ENCODE measurements around the gene SIDT2. TPM values are rescaled to one million over a fixed set of nuclear protein-coding genes. Genes with fewer than 3 reads are reported as not detected.
"Not testable (repeated sequence)": the region's sequence is repeated elsewhere in the genome, so short reads cannot be mapped to it uniquely, and the experiment has no call there.

The SIDT2 gene
- total RNA-seq, 3 donors from 2014 or later (not counting 1 experiment from before 2014, with no cell fraction given) = 80.0 to 111 (median 82.0) TPM

- 98% methylated on average over 9 of the region's 11 CpGs for WGBS (ENCODE audit: insufficient coverage)
- peak overlapping the region; percentile 57 to 67 for H3K27ac Mint-ChIP-seq
Measured at GRCh38 chr11:117205211-117205818, 26.8 kb downstream of the SIDT2 start.

GRCh38 chr11:117206111-117206510 lies 27.6 kb downstream of the SIDT2 start:
- H3K27ac Mint-ChIP-seq; H3K4me3 Mint-ChIP-seq; H3K9me3 ChIP-seq (ENCODE audit: control insufficient read depth, insufficient read depth, low read length); intact Hi-C loops (cut with micrococcal nuclease); DNase-seq; H3K4me1 ChIP-seq (ENCODE audit: control insufficient read depth, insufficient read depth, low read length); ATAC-seq; H3K27me3 Mint-ChIP-seq (ENCODE audit: low read depth in 2 of 2); H3K36me3 Mint-ChIP-seq; H3K27me3 ChIP-seq (ENCODE audit: control insufficient read depth, insufficient read depth, low read length); H3K27ac ChIP-seq (ENCODE audit: low read length); H3K4me3 ChIP-seq (ENCODE audit: low read length); H3K9me3 Mint-ChIP-seq; H3K4me1 Mint-ChIP-seq: not testable (repeated sequence)
- 98% methylated on average over 7 of the region's 8 CpGs for WGBS (ENCODE audit: insufficient coverage)
- peaks cover 28% of the 10 kb centered on the region for H3K36me3 ChIP-seq (ENCODE audit: control insufficient read depth, insufficient read depth, low read length)

More at GRCh38 chr11:117205211-117205818, 26.8 kb downstream of the SIDT2 start:
- no peak for TF ChIP-seq CTCF (IDR thresholded peaks at IDR 0.05)
- DNase-seq = no peak
- no peaks in the 10 kb centered on the region for H3K27me3 ChIP-seq (ENCODE audit: control insufficient read depth, insufficient read depth, low read length)
- H3K4me3 Mint-ChIP-seq = no peak overlapping the region
- intact Hi-C loops (cut with micrococcal nuclease) = no loop called here
- peaks cover 25% of the 10 kb centered on the region for H3K36me3 ChIP-seq (ENCODE audit: control insufficient read depth, insufficient read depth, low read length)
- H3K4me3 ChIP-seq (ENCODE audit: low read length) = no peak overlapping the region
- no peak for ATAC-seq
- no peak overlapping the region for H3K27ac ChIP-seq (ENCODE audit: low read length)
- H3K9me3 ChIP-seq (ENCODE audit: control insufficient read depth, insufficient read depth, low read length) = no peaks in the 10 kb centered on the region
- no peaks in the 10 kb centered on the region for H3K27me3 Mint-ChIP-seq (ENCODE audit: low read depth in 2 of 2)
- peaks cover 0 to 10% of the 10 kb centered on the region in 2 donors for H3K4me1 Mint-ChIP-seq
- no peaks in the 10 kb centered on the region for H3K9me3 Mint-ChIP-seq
- peaks cover 8% of the 10 kb centered on the region for H3K36me3 Mint-ChIP-seq
- peaks cover 6% of the 10 kb centered on the region for H3K4me1 ChIP-seq (ENCODE audit: control insufficient read depth, insufficient read depth, low read length)

GRCh38 chr11:117206859-117207258 lies 28.3 kb downstream of the SIDT2 start:
- H3K36me3 Mint-ChIP-seq = peaks cover 14% of the 10 kb centered on the region
- H3K4me3 ChIP-seq (ENCODE audit: low read length); H3K4me3 Mint-ChIP-seq; H3K27me3 Mint-ChIP-seq (ENCODE audit: low read depth in 2 of 2); DNase-seq; H3K4me1 ChIP-seq (ENCODE audit: control insufficient read depth, insufficient read depth, low read length); intact Hi-C loops (cut with micrococcal nuclease); ATAC-seq; H3K27ac ChIP-seq (ENCODE audit: low read length); H3K27ac Mint-ChIP-seq; H3K9me3 ChIP-seq (ENCODE audit: control insufficient read depth, insufficient read depth, low read length); H3K27me3 ChIP-seq (ENCODE audit: control insufficient read depth, insufficient read depth, low read length); H3K9me3 Mint-ChIP-seq: not testable (repeated sequence)
- 90% methylated on average over 3 of the region's 11 CpGs for WGBS (ENCODE audit: insufficient coverage)
- peaks cover 0 to 17% of the 10 kb centered on the region in 2 donors for H3K4me1 Mint-ChIP-seq
- peaks cover 32% of the 10 kb centered on the region for H3K36me3 ChIP-seq (ENCODE audit: control insufficient read depth, insufficient read depth, low read length)

DNA sequence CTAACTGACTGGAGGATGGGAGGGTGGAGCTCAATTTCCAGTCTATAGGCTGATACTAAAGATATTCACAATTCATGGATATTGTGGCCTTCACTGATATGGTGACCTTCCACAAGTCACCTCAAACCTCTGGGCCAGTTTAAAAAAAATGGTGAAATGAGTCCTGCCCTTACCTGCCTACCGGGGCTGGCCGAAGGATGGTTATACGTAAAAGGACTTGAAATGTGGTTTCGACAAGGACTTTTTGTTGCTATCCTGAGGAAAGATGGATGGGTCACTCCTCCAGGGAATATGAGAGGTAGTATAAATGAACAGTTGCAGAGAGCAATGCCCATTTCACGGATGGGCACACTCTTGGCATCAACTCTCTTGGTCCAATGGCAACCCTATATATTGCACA lies 28.9 kb downstream of the SIDT2 start:
- H3K36me3 ChIP-seq (ENCODE audit: control insufficient read depth, insufficient read depth, low read length) = peaks cover 35% of the 10 kb centered on the region
- H3K9me3 Mint-ChIP-seq; H3K27me3 ChIP-seq (ENCODE audit: control insufficient read depth, insufficient read depth, low read length); H3K27ac Mint-ChIP-seq; H3K4me3 Mint-ChIP-seq; ATAC-seq; DNase-seq; H3K27me3 Mint-ChIP-seq (ENCODE audit: low read depth in 2 of 2); H3K4me3 ChIP-seq (ENCODE audit: low read length); H3K4me1 ChIP-seq (ENCODE audit: control insufficient read depth, insufficient read depth, low read length); H3K27ac ChIP-seq (ENCODE audit: low read length); intact Hi-C loops (cut with micrococcal nuclease); H3K9me3 ChIP-seq (ENCODE audit: control insufficient read depth, insufficient read depth, low read length): not testable (repeated sequence)
- WGBS (ENCODE audit: insufficient coverage) = 92% methylated on average over 4 of the region's 5 CpGs
- Mint-ChIP-seq H3K4me1 (peaks cover 0 to 19% of the 10 kb centered on the region in 2 donors), H3K36me3 (peaks cover 15% of the 10 kb centered on the region)

- H3K4me3 ChIP-seq (ENCODE audit: low read length); H3K27me3 ChIP-seq (ENCODE audit: control insufficient read depth, insufficient read depth, low read length); intact Hi-C loops (cut with micrococcal nuclease); H3K4me1 ChIP-seq (ENCODE audit: control insufficient read depth, insufficient read depth, low read length); H3K27ac Mint-ChIP-seq; DNase-seq; H3K9me3 Mint-ChIP-seq; H3K4me3 Mint-ChIP-seq; H3K27me3 Mint-ChIP-seq (ENCODE audit: low read depth in 2 of 2); H3K27ac ChIP-seq (ENCODE audit: low read length); H3K9me3 ChIP-seq (ENCODE audit: control insufficient read depth, insufficient read depth, low read length); ATAC-seq: not testable (repeated sequence)
- peaks cover 0 to 19% of the 10 kb centered on the region in 2 donors for H3K4me1 Mint-ChIP-seq
- H3K36me3 Mint-ChIP-seq = peaks cover 24% of the 10 kb centered on the region
- H3K36me3 ChIP-seq (ENCODE audit: control insufficient read depth, insufficient read depth, low read length) = peaks cover 42% of the 10 kb centered on the region
- WGBS (ENCODE audit: insufficient coverage) = 96% methylated on average over 6 of the region's 13 CpGs
Measured at GRCh38 chr11:117208710-117209109, 30.2 kb downstream of the SIDT2 start.

DNA sequence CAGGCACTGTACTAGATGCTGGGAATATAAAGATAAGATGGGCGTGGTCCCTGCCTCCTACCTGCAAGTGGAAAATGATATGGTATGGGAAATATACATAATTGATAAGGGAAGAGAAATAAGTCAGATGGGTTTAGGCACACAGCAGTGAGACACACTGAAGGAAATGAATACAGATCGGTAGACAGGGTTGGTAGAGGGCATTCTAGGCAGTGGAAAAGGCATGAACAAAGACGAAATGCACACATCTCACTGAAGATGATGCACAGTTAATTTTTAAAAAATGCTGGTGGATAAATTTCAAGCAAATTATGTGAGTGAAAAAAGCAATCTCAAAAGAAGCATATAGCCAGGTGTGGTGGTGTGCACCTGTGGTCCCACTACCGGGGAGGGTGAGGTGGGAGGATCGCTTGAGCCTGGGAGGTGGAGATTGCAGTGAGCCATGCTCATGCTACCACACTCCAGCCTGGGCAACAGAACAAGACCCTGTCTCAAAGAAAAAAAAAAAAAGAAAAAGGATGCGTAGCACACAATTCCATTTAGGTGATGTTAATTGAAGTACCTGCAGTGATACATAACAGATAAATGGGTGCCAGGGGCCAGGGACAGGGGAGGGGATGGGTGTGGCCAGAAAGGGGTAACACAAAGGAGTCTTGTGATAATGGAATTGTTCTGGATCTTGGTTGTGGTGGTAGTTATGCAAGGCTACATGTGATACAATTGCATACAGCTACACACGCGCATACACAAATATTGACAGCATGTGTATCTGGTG lies 31.0 kb downstream of the SIDT2 start:
- intact Hi-C loops (cut with micrococcal nuclease) = not testable (repeated sequence)

More for the DNA sequence above, 31.0 kb downstream of the SIDT2 start:
- not testable (repeated sequence) for H3K4me3 Mint-ChIP-seq; H3K27me3 ChIP-seq (ENCODE audit: control insufficient read depth, insufficient read depth, low read length); H3K4me1 ChIP-seq (ENCODE audit: control insufficient read depth, insufficient read depth, low read length); H3K27me3 Mint-ChIP-seq (ENCODE audit: low read depth in 2 of 2); H3K9me3 ChIP-seq (ENCODE audit: control insufficient read depth, insufficient read depth, low read length); ATAC-seq; H3K9me3 Mint-ChIP-seq; H3K27ac ChIP-seq (ENCODE audit: low read length); H3K4me3 ChIP-seq (ENCODE audit: low read length); DNase-seq; H3K27ac Mint-ChIP-seq
- peaks cover 6 to 24% of the 10 kb centered on the region in 2 donors for H3K4me1 Mint-ChIP-seq
- 96% methylated on average over 7 of the region's 8 CpGs for WGBS (ENCODE audit: insufficient coverage)
- H3K36me3 Mint-ChIP-seq = peaks cover 23% of the 10 kb centered on the region
- H3K36me3 ChIP-seq (ENCODE audit: control insufficient read depth, insufficient read depth, low read length) = peaks cover 40% of the 10 kb centered on the region
